OCI-M1 (cell line): Measurements from ENCODE around the gene PTGES2.
"Not testable (repeated sequence)": the region's sequence is repeated elsewhere in the genome, so short reads cannot be mapped to it uniquely, and the experiment has no call there.

Source experiments
- DNase-seq: peaks from one replicate; lab custom pipeline; 2025; lab: John Stamatoyannopoulos, UW

Gene PTGES2

DNA sequence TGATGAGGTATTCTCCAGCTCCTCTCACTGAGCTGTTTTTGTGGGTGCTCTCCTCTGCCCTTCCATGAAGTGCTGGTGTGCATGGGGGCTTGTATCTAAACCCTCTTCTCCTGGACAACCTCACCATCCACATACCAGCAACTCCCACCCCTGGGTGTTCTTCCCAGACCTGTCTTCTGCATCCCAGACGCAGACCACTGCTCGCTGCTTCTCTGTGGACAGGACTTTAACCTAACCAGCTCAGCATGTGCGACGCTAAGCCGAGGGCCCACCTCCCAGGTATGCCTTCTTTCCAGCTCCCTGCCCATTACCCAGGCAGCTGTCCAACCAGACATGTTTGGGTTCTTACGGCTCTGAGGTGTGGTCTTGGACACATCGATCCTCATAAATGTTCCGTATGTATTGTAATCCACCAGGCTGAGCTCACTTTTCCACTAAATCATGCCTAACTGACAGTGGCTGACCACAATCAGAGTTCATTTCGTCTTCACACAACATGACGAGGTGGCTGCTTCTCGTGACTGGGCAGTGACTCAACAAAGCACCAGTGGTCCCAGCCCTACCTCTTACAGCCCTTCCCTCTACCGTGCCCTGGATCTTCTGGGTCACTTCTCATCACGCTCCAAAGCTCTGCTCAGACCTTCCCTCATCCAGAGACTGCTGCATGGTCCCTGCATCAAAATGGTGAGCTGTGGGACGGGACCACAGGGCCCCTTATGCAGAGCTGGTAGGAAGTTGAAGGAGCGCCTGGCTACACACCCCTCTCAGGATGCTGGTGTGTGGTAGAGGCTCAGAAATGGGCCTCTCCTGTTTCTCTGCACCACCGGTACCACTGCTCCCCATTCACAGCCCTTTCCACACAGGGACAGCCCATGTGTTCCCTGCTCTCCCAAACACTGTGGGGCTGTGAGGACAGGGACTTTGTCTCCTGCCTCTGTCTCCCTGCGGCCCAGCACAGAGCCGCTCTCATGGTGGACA, 9.6 kb upstream of the PTGES2 start:
- peak; percentile 44 for DNase-seq

DNA sequence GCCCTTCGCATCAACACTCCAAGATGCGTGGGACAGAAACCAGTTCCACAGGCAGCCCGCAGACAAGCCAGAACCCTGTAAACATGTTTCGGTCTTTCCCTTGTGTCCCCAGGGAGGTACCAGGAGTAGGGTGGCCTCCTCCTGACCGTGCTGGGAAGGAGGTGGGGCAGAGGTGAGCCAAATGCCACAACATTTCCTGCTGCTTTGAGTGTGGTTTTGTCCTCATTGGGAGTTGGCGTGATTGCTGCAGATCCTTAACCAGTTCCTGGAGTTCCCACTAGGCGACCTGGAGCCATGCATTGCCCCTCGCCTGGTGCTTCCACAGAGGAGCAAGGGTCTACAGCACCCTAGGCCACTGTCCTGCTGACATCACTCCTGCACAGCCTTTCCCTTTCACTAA, 8.0 kb upstream of the PTGES2 start:
- not testable (repeated sequence) for DNase-seq

DNA sequence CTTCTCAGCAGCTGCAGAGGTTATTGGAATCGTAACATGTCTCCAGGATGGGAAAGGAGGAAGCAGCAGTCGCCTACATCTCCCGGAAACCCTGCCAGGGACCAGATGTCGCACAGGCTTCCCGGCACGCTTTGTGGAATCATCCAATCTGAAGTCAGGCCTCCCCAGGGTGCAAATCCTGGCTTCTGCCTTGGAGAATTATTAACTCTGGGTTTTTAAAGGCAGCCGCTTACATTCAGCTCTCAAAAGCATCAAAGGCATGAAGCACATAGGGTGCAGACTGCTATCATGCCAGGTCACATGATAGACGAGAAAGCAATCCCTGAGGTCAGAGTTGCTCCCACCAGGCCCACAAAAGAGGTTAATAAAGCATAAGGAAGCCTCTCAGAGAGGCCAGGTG, 4.6 kb upstream of the PTGES2 start:
- DNase-seq: not testable (repeated sequence)

DNA sequence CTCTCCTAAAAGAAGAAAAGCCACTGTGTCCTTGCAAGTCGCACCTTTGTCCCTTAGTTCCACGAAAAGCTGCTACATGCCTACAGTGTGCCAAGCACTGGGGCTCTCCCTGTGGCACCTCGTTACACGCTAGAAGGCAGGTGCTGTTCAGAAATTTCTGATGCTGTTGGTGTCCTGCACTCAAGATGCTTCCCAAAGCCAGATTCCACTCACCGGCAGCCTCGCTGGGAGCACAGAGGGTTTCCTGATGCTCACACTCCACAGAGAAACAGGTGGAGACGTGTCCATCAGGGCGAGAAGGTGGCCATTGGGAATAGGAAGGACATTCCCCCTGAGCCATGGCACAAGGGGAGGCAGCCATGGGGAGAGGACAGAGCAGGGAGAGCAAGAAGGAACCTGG, 3.8 kb upstream of the PTGES2 start:
- not testable (repeated sequence) for DNase-seq

DNA sequence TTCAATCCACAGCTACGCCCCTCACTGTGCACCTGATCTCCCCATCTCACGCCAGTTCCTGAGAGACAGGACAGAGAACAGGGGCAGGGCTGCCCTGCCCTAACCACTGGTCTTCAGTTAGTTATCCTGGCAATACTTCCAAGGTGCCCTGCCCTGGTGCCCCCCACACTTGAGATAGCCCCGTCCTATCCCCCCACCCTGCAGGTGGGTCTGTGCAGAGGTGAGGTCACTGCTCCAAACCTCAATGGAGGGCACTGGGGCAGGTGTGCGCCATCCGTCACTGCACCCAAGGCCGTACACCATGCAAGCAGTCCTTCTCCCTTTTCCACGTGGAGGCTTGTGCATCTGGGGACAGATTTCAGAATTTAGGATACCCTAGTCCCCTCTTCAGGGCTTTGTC, 3.1 kb upstream of the PTGES2 start:
- DNase-seq: not testable (repeated sequence)

DNA sequence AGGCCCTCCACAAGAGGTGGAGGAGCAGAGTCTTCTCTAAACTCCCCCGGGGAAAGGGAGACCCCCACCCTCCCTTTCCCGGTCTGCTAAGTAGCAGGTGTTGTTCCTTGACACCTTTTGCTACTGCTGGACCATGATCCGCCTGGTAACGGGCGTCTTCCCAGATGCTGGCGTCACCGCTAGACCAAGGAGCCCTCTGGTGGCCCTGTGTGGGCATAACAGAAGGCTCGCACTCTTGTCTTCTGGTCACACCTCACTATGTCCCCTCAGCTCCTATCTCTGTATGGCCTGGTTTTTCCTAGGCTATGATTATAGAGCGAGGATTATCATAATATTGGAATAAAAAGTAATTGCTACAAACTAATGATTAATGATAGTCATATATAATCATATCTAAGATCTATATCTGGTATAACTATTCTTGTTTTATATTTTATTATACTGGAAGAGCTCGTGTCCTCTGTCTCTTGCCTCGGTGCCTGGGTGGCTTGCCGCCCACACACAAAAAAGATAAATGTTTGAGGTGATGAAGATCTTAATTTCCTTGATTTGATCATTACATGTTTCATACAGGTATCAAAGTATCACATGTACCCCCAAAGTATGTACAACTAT, 2.6 kb upstream of the PTGES2 start:
- DNase-seq: peak; percentile 4

DNA sequence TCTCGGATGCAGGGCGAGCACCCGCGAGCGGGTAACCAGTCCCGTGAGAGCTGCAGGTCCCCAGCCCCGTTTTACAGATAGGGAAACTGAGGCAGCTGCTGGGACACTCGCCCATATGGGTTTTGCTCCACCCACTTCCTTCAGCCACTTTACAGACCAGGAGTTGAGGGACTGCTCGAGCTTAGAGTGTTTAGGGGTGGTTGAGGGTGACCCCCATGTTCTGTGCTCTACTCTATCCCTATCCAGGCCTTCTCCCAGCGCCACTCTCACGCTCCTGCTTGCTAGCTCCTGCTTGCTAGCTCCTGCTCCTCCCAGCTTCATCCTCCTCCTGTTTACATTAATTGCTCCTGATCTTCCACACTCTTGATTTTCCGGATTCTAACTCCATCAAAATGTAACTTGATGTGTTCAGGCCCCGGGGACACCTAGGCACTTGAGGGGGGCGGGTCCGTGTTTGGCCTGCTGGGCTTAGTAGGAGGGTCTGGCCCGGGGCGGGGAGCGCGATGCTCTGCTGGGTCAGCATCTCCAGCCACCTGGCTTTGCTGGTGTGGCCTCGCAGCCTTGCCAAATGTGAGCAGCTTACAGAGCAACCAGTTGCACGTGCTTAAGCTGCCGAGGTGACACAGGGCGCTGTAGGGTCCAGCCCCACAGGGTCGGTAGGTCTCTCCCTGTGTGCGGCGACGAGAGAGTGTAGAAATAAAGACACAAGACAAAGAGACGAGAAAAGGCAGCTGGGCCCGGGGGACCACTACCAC, 1.5 kb upstream of the PTGES2 start:
- no peak for DNase-seq

DNA sequence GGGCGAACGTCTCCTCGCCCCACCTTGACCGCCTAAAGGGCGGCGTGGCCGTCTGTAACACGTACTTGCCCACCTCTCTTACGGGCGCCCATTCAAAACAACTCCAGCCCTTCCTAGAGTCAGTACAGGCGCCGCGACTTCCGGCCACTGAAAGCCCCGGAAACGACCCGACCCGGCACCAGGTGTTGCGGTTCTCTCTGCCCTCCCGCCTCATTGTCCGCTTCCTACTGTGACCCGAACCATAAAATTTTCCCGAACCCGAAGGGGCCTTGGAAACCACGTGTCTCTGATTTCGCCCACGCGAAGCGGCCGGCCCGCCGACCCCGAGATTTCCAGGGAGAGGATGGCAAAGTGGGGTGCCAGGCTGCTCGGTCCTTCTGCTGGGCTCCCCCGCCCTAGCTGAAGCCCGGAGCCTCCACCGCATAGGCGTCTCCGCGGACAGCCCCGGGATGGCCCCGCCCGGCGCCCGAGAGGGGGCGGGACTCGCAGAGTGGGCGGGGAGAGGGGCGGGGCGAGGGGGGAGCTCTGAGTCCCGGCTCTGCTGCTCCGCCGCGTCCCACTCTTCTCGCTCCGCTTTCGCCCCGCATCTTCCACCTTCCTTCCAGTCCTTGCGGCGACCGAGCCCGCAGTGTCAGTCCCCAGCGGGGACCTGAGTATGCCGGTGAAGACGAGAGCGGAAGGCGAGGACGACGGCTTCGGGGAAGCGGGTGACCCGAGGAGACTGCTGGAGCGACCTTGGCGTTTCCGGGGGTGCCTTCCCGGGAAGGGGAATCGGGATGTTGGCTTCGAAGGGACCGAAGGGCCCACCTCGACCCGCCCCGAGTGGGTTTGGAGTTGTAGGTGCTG, 684 bp upstream of the PTGES2 start:
- DNase-seq: peak; percentile 94

DNA sequence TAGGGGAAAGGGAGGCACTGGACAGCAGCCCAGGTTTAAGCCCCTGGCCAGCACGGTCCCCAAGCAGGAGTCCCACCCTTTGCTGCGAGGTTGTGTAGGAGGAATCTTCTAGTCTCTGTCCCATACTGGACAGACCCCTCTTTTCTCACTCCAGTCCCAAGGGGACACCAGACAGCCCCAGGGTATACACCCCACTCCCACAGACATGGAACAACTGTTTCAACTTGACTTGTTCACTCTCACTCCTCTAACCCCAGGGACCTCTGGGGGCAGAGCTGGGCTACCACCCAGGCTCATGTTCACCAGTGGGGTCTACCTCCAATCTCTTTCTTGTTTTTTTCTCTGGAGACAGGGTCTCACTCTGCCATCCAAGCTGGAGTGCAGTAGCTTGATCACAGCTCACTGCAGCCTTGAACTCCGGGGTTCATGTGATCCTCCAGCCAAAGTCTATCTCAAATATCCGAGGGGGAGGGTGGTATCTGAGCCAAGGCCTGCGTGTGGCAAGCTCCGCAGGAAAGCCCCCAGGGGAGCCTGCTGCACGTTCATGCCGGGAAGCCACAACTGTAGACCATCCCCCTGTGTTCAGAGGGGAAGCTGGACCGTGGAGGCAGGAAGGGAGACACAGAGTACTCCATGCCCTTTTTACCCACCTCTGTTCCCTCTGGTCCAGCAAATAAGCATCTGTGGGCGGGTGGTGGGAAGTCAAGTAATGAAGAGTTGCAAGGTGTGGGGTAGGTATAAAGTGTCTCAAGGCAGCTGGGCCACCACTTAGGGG, 1.8 kb downstream of the PTGES2 start:
- DNase-seq: peak; percentile 32

DNA sequence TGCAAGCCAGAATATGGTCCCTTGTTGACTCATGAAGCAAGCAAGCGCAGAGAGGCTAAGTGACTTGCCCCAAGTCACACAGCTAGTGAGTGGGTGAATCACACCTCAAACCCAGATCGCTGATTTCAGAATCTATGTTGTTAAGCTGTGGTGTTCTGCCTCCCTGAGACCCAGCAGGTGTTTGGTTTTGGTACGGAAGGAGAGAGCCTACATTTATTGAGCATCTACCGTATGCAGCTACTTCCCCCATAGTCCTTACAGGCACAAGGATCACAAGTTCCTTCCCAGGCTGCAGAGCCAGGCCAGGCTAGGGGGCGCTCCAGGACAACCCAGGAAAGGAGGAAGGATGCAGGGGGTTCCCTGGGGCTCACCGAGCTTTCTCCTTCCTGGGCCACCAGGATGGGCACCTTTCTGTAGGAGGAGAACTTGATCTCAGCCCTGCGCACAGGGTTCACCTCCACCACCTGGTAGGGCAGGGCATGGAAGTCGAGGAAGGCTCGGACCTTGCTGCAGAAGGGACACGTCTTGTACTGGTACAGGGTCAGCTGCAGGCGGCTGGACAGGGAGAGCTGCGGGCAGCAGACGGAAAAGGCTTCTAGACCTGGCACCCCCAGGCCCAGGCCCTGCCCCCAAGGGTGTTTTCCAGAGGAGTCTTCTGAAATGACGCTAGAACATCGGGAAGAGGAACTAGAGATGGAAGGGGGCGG, 2.5 kb downstream of the PTGES2 start:
- DNase-seq: peak; percentile 80

DNA sequence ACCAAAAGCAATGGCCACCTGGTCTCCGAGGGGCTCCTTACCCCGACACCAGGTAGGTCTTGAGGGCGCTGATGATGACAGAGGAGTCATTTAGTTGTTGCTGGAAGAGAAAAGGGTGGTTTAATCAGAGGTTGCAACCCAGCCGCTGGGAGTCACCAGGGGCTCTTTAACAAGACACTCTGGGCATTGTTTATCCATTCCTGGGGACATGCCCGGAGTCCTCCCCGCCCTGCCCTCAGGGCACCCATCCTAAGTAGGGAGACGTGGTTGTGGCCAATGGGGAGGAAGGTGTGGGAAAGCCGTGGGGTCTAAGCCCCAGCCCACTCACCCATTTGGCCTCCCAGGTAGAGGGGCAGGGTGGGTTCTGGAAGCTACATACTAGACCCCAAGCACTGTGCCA, 3.1 kb downstream of the PTGES2 start:
- DNase-seq: no peak

DNA sequence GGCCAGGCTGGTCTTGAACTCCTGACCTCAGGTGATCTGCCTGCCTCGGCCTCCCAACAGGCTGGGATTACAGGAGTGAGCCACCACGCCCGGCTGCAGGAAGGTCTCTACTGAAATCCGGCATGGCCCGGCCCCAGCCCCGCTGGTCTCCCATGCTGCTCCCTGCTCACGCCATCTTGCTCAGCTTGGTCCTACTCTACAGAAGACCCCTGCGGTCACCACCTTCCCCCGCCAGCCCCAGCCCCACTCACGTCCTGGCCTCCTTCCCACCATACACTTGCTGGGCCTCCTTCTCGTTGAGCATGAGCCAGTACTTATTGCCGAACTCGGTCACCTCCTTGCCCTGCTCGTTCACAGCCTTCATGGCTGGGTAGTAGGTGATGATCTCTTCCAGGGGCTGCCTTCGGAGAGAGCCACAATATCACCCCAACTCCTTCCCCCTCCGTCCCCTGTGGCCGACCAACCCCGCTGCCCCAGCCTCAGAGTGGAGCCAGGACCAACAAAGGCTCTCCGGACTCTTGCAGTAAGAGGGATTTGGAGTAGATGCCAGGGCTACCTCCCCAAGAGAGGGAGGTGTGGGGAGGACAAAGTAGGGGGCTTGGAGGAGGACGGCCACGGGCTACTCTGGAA, 4.0 kb downstream of the PTGES2 start:
- no peak for DNase-seq

DNA sequence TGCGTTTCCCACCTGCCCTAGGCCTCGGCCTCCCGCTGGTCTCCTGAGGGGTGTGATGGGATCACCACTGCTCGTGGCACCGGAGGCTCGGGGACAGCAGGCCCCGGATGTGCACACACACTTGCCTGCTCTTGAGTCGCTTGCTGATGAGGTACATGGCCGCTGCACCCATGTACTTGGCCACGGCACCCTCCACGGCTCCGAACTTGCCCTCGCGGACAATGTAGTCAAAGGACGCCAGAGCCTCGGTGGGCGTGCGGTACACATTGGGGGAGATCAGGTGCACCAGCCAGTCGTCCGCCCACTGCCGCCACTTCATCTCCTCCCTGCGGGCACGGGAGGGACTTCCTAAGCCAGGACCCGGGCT, 4.7 kb downstream of the PTGES2 start:
- no peak for DNase-seq

DNA sequence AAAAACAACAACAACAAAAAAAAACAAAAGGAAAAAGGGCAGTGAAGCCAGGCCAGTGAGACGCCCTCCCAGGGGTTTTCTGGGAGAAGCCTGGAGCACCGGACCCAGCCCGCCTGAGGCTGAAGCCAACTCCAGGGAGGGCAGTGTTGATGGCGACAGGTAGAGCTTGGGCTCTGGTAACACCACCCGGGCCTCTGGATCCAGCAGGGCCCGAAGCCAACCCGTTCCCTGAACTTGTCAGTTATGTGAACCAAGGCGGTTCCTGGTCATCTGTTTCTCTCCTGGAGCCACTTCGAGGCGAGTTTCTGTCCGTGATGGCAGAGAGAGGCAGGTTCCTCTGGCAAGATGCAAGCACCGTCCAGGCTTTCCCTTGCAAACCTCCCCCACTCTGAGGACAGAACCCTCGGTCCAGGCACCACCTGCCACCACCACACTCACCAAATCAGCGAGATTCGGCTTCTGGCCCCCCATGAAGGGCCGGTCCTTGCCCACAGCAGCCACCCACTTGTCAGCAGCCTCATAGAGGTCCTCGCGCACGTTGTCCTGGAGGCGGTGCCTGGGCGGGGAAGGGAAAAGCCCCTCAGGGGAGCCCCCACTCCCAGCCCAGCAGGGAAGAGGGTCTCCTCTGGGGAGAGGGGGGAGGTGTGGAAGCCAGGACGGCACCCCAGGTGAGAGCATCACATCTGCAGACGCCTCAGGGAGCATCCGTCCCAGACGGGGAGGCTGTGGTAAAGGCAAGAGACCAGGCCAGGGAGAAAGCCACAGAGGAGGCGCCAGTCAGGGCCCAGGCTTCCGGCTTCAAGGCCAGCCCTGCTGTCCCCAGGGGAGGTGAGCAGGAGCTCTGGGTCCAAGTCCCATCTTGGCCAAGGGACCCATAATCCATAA, 5.4 kb downstream of the PTGES2 start:
- no peak for DNase-seq

DNA sequence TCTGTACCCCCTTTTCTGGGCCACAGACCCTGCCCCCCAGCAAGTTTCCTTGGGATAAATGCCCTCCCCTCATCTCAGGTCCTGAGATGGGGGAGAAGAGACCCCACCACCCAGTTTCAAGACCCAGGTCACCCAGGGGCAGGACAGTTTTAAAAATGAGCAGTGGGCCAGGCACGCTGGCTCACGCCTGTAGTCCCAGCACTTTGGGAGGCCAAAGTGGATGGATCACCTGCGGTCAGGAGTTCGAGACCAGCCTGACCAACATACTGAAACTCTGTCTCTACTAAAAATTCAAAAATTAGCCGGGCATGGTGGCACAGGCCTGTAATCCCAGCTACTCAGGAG, 6.1 kb downstream of the PTGES2 start:
- no peak for DNase-seq

DNA sequence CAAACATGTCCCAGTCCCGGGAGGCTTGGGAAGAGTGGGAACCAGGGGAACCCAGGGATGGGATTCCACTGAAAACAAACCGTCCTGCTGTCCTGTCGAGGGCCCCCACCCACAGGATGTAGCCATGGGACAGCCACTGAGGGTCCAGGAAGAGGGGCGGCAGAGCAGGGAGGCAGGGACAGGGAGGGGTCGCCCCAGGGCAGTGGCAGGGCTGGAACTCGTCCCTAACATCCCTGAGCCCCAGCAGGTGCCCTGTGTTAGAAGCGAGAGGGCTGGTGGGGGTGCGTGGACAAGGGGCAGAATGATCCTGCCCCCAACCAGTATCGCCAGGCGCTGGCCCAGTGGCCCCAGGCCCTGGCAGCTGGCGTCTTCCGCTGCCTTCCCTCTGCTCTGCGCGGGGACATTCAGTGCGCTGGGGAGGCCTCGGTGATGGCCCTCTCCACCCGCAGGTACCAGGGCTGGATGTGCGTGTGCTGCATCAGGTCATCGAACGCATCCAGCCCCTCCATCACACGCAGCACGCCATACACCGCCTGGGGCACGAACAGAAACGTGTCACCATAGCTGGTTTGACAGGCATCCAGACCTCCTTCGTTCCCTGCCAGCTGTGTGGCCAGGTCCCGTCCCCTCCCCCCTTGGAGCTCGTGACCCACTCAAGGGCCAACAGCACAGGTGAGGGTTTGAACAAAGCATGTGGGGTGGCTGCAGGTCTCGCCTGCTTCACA, 6.6 kb downstream of the PTGES2 start:
- no peak for DNase-seq

DNA sequence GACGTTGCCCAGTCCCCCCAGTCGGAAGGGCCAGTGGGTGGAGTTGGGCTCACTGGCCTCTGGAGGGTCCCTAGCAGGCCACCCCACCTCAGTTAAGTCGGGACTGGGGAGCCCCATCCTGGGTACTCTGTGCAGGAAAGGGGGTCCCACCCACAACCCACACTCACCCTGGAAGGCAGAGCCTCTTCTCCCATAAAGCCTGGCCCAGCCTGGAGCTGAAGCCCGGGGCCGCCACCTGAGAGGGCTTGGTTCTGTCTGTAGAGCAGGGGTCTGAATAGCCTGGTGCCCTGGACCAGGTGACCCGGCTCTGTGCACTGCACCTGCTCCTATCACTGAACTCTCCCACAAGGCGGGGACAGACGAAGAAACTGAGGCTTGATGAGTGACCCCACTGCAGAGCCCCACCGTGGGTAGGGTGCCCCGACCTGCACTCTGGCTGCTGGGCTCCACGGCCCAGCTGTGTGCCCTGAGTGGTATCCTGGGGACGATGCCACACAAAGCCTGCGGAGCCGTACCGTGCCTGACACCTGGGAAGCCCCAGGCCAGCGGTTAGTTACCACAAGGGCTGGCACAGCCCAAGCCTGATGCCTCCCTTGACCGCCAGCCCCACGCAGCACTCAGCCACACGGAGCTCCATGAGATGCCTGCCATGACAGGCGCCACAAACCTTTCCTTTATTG, 7.3 kb downstream of the PTGES2 start:
- no peak for DNase-seq
